Measurements from ENCODE around the gene CASR.

Gene CASR

GRCh38 chr3:122269045-122269444 lies 85.6 kb downstream of the CASR start:
- DNase-seq (ENCODE audit: low read depth), result no peak
- TF ChIP-seq CTCF (conservative IDR thresholded peaks at IDR 0.05; ENCODE audit: low read depth, low read length), result no peak
- H3K4me3 ChIP-seq (ENCODE audit: low read length), result no peak overlapping the region

- TF ChIP-seq CTCF (conservative IDR thresholded peaks at IDR 0.05; ENCODE audit: low read depth, low read length), result no peak
- no peak for DNase-seq (ENCODE audit: low read depth)
These were observed 87.9 kb downstream of the CASR start for GRCh38 chr3:122271246-122271898.

GRCh38 chr3:122272879-122273278 lies 89.4 kb downstream of the CASR start:
- DNase-seq (ENCODE audit: low read depth), result no peak
- H3K4me3 ChIP-seq (ENCODE audit: low read length), result no peak overlapping the region
- TF ChIP-seq CTCF (conservative IDR thresholded peaks at IDR 0.05; ENCODE audit: low read depth, low read length), result no peak

More at GRCh38 chr3:122271246-122271898, 87.9 kb downstream of the CASR start:
- no peak overlapping the region for H3K4me3 ChIP-seq (ENCODE audit: low read length)

GRCh38 chr3:122273498-122273897 lies 90.0 kb downstream of the CASR start:
- H3K4me3 ChIP-seq (ENCODE audit: low read length), result no peak overlapping the region
- DNase-seq (ENCODE audit: low read depth), result no peak
- TF ChIP-seq CTCF (conservative IDR thresholded peaks at IDR 0.05; ENCODE audit: low read depth, low read length), result no peak

- no peak for DNase-seq (ENCODE audit: low read depth)
- no peak overlapping the region for H3K4me3 ChIP-seq (ENCODE audit: low read length)
- TF ChIP-seq CTCF (conservative IDR thresholded peaks at IDR 0.05; ENCODE audit: low read depth, low read length), result no peak
These were observed 98.4 kb downstream of the CASR start for GRCh38 chr3:122281891-122282290.

GRCh38 chr3:122283796-122284445 lies 100.5 kb downstream of the CASR start:
- no peak for DNase-seq (ENCODE audit: low read depth)
- TF ChIP-seq CTCF (conservative IDR thresholded peaks at IDR 0.05; ENCODE audit: low read depth, low read length), result no peak
- H3K4me3 ChIP-seq (ENCODE audit: low read length), result no peak overlapping the region

- H3K4me3 ChIP-seq (ENCODE audit: low read length), result no peak overlapping the region
- no peak for TF ChIP-seq CTCF (conservative IDR thresholded peaks at IDR 0.05; ENCODE audit: low read depth, low read length)
- no peak for DNase-seq (ENCODE audit: low read depth)
These were observed 101.0 kb downstream of the CASR start for GRCh38 chr3:122284486-122284885.
